SK-N-SH (cell line): ENCODE measurements around the gene NREP. TPM values are rescaled to one million over a fixed set of nuclear protein-coding genes. Genes with fewer than 3 reads are reported as not detected.

ENCODE experiments used
- CTCF ChIA-PET: fragments of 300-600, 350-600 bp; formaldehyde crosslinking; extraction: SDS; loops from one replicate; lab custom pipeline; 2021; lab: Yijun Ruan, JAX
- POLR2A ChIA-PET: fragments of 350-600 bp; sonication (Branson Sonifier 250); formaldehyde crosslinking; extraction: SDS; loops from one replicate; lab custom pipeline; 2020; ENCODE audit warnings: antibody characterized with exemption, inconsistent platforms; lab: Yijun Ruan, JAX
- DNase-seq: peaks from one replicate; pipeline ENCODE4 v3.0.0; 2012
- H2AFZ ChIP-seq: fragments of 200-600 bp; sonication (generic); 2 replicates; pipeline ENCODE4 v1.8.1; 2016; ENCODE audit warnings: antibody characterized with exemption, mild to moderate bottlenecking, low read depth
- H3F3A ChIP-seq: fragments of 200-600 bp; sonication (generic); replicated peaks from 2 replicates; pipeline ENCODE3; 2016; ENCODE audit warnings: antibody characterized with exemption, mild to moderate bottlenecking; ENCODE audit not compliant: insufficient read depth
- H3K27ac ChIP-seq, 2 experiments: fragments of 200-500 bp in 1 of 2; fragments of 200-600 bp in 1 of 2; sonication (Bioruptor generic) in 1 of 2; sonication (generic), shearing (Covaris generic) in 1 of 2; 2 replicates each; pipeline versions ENCODE4 v1.5.1 to v1.6.1; 2014 to 2016; ENCODE audit warnings: low read depth in 2 of 2, inconsistent platforms in 1 of 2, low read length in 1 of 2, mild to moderate bottlenecking in 1 of 2, mixed read lengths in 1 of 2
- H3K27me3 ChIP-seq: fragments of 200-600 bp; sonication (generic), shearing (Covaris generic); 2 replicates; pipeline ENCODE4 v1.6.1; 2016; ENCODE audit warnings: mixed run types; ENCODE audit not compliant: insufficient read depth
- H3K36me3 ChIP-seq, 2 experiments: fragments of 200-500 bp in 1 of 2; fragments of 200-600 bp in 1 of 2; sonication (Bioruptor generic) in 1 of 2; sonication (generic) in 1 of 2; replicated peaks in 1 of 2; 2 replicates each; pipeline versions ENCODE3 to v1.5.1; 2014 to 2016; ENCODE audit warnings: low read length in 1 of 2, mild to moderate bottlenecking in 1 of 2; ENCODE audit not compliant: insufficient read depth in 2 of 2, control insufficient read depth in 1 of 2
- H3K4me1 ChIP-seq, 2 experiments: fragments of 200-500 bp in 1 of 2; fragments of 200-600 bp in 1 of 2; sonication (Bioruptor generic) in 1 of 2; sonication (generic), shearing (Covaris generic) in 1 of 2; 2 replicates each; pipeline versions ENCODE4 v1.5.1 to v1.6.1; 2014 to 2016; ENCODE audit warnings: low read depth in 1 of 2, low read length in 1 of 2, mixed run types in 1 of 2; ENCODE audit not compliant: insufficient read depth in 2 of 2, control insufficient read depth in 1 of 2
- H3K4me2 ChIP-seq: fragments of 200-600 bp; sonication (generic), shearing (Covaris generic); 2 replicates; pipeline ENCODE4 v1.6.1; 2017; ENCODE audit warnings: mixed run types
- H3K4me3 ChIP-seq, 2 experiments: fragments of 200-500 bp in 1 of 2; fragments of 200-600 bp in 1 of 2; sonication (Bioruptor generic) in 1 of 2; sonication (generic), shearing (Covaris generic) in 1 of 2; 2 replicates each; pipeline versions ENCODE4 v1.5.1 to v1.8.1; 2014 to 2016; ENCODE audit warnings: low read depth in 2 of 2, inconsistent platforms in 1 of 2, low read length in 1 of 2, mild to moderate bottlenecking in 1 of 2, mixed read lengths in 1 of 2, moderate library complexity in 1 of 2
- H3K79me2 ChIP-seq: fragments of 200-600 bp; sonication (generic); 2 replicates; pipeline ENCODE4 v1.8.1; 2017; ENCODE audit warnings: mild to moderate bottlenecking; ENCODE audit not compliant: insufficient read depth
- H3K9ac ChIP-seq: fragments of 200-600 bp; sonication (generic); 2 replicates; pipeline ENCODE4 v1.6.1; 2017; ENCODE audit warnings: mixed run types
- H3K9me2 ChIP-seq: fragments of 200-600 bp; sonication (generic); 2 replicates; pipeline ENCODE4 v1.6.1; 2017; ENCODE audit warnings: mixed run types
- H3K9me3 ChIP-seq: fragments of 200-600 bp; sonication (generic); 2 replicates; pipeline ENCODE4 v1.6.1; 2017; ENCODE audit warnings: mixed run types, mild to moderate bottlenecking, moderate library complexity
- H4K20me1 ChIP-seq: fragments of 200-600 bp; sonication (generic); 2 replicates; pipeline ENCODE4 v1.6.1; 2017; ENCODE audit warnings: mild to moderate bottlenecking, mixed run types; ENCODE audit not compliant: insufficient read depth
- CHD2 ChIP-seq: fragments of 150-350 bp; IDR thresholded peaks from 2 replicates; pipeline ENCODE4 v1.6.1; 2018; ENCODE audit warnings: low read length; ENCODE audit not compliant: partially characterized antibody
- CTCF ChIP-seq: fragments of 200-600 bp; sonication (generic); IDR thresholded peaks from 2 replicates; pipeline ENCODE4 v1.6.1; 2017; ENCODE audit warnings: antibody characterized with exemption, mild to moderate bottlenecking, moderate library complexity
- ELF1 ChIP-seq: IDR thresholded peaks from 2 replicates; pipeline ENCODE4 v1.4.0; 2012
- EP300 ChIP-seq, 2 experiments: IDR thresholded peaks; 2 replicates each; pipeline versions ENCODE4 v1.4.0 to v1.6.1; 2012; ENCODE audit warnings: borderline replicate concordance in 1 of 2, low read depth in 1 of 2, low read length in 1 of 2
- EZH2phosphoT487 ChIP-seq: fragments of 200-600 bp; sonication (generic); IDR thresholded peaks from 2 replicates; pipeline ENCODE4 v1.6.1; 2017; ENCODE audit warnings: low read depth, mixed run types, mild to moderate bottlenecking, antibody characterized with exemption, moderate library complexity, borderline replicate concordance
- FOSL2 ChIP-seq: IDR thresholded peaks from 2 replicates; pipeline ENCODE4 v1.4.0; 2012; ENCODE audit warnings: low read depth, mild to moderate bottlenecking, moderate library complexity, borderline replicate concordance
- FOXJ3 ChIP-seq: sonication (generic); formaldehyde crosslinking; IDR thresholded peaks from 2 replicates; pipeline ENCODE4 v1.5.1; 2020; ENCODE audit warnings: mild to moderate bottlenecking, missing genetic modification reagents
- FOXM1 ChIP-seq: IDR thresholded peaks from 2 replicates; pipeline ENCODE4 v1.4.0; 2012; ENCODE audit warnings: low read depth, mild to moderate bottlenecking
- GABPA ChIP-seq: IDR thresholded peaks from 2 replicates; pipeline ENCODE4 v1.4.0; 2012; ENCODE audit warnings: low read depth, mild to moderate bottlenecking
- JUND ChIP-seq: IDR thresholded peaks from 2 replicates; pipeline ENCODE4 v1.4.0; 2012
- MXI1 ChIP-seq: IDR thresholded peaks from 2 replicates; pipeline ENCODE4 v1.6.1; 2012; ENCODE audit warnings: mild to moderate bottlenecking, low read depth, low read length, improper control_type of control experiment
- NFIC ChIP-seq: IDR thresholded peaks from 2 replicates; pipeline ENCODE4 v1.4.0; 2012; ENCODE audit warnings: borderline replicate concordance
- POLR2AphosphoS5 ChIP-seq: IDR thresholded peaks from 2 replicates; pipeline ENCODE4 v1.6.1; 2012; ENCODE audit warnings: low read depth, low read length
- REST ChIP-seq: IDR thresholded peaks from 2 replicates; pipeline ENCODE4 v1.6.1; 2012; ENCODE audit warnings: mild to moderate bottlenecking, low read depth, low read length, moderate library complexity
- RXRA ChIP-seq: IDR thresholded peaks from 2 replicates; pipeline ENCODE4 v1.4.0; 2012; ENCODE audit warnings: low read depth, mild to moderate bottlenecking, borderline replicate concordance
- SMC3 ChIP-seq: IDR thresholded peaks from 2 replicates; pipeline ENCODE4 v1.6.1; 2012; ENCODE audit warnings: low read depth, low read length, improper control_type of control experiment
- TAF1 ChIP-seq: IDR thresholded peaks from 2 replicates; pipeline ENCODE4 v1.6.1; 2012; ENCODE audit warnings: low read depth, mild to moderate bottlenecking, low read length, moderate library complexity, borderline replicate concordance
- TEAD4 ChIP-seq: IDR thresholded peaks from 2 replicates; pipeline ENCODE4 v1.4.0; 2012; ENCODE audit warnings: mild to moderate bottlenecking, borderline replicate concordance; ENCODE audit not compliant: insufficient read depth
- YY1 ChIP-seq: IDR thresholded peaks from 2 replicates; pipeline ENCODE4 v1.4.0; 2012; ENCODE audit warnings: low read depth, mild to moderate bottlenecking
- ZBTB33 ChIP-seq: IDR thresholded peaks from 2 replicates; pipeline ENCODE4 v1.4.0; 2012; ENCODE audit warnings: low read depth, borderline replicate concordance
- WGBS: methylation state at CpG from one replicate; pipeline ENCODE4 v1.1.6; 2017; ENCODE audit warnings: low lambda C conversion rate; 5-methylcytosine and 5-hydroxymethylcytosine counted together
- polyA plus RNA-seq, 3 experiments: library from polyadenylated mRNA; depleted of rRNA; stranded (reverse); fragments of >200 nt; gene quantifications; 2 replicates each; pipeline ENCODE4 v1.2.3, GENCODE V29; 2012

The NREP gene
- polyA plus RNA-seq, 1 of the 3 experiments (the other 2 are of a cell fraction), result 94.4 TPM

- DNase-seq, result no peak
- Histone ChIP-seq H4K20me1 (peaks cover 4% of the 10 kb centered on the region; the same call in 1 of the 2 replicates), H3K4me3 (no peak overlapping the region), H3K9me3 (no peaks in the 10 kb centered on the region), H3K79me2 (peaks cover 33% of the 10 kb centered on the region), H3K27me3 (no peaks in the 10 kb centered on the region), H3K27ac (no peak overlapping the region), H3K4me2 (no peak overlapping the region), H3K4me1 (peaks cover 10 to 34% of the 10 kb centered on the region in 2 experiments), H3K36me3 (peaks cover 68 to 78% of the 10 kb centered on the region in 2 experiments), H2AFZ (no peak overlapping the region), H3F3A (peaks cover 26% of the 10 kb centered on the region), H3K9me2 (no peaks in the 10 kb centered on the region), H3K9ac (no peak overlapping the region)
- TF ChIP-seq RXRA, result no peak
- no peak for TF ChIP-seq TEAD4
- no peak for TF ChIP-seq REST
- TF ChIP-seq FOXJ3, result no peak
- no peak for TF ChIP-seq EZH2phosphoT487
- TF ChIP-seq ELF1, result no peak
- no peak for TF ChIP-seq TAF1
- no peak for TF ChIP-seq EP300 (IDR thresholded peaks at IDR 0.05; ENCODE audit: borderline replicate concordance in 1 of 2, low read depth in 1 of 2, low read length in 1 of 2)
- TF ChIP-seq CHD2, result no peak
- TF ChIP-seq YY1, result no peak
- TF ChIP-seq NFIC, result no peak
- TF ChIP-seq MXI1, result no peak
- no peak for TF ChIP-seq POLR2AphosphoS5
- TF ChIP-seq SMC3, result no peak
- TF ChIP-seq GABPA, result no peak
- no peak for TF ChIP-seq CTCF
- no peak for TF ChIP-seq FOXM1
- TF ChIP-seq JUND, result no peak
- no peak for TF ChIP-seq FOSL2
- TF ChIP-seq ZBTB33, result no peak
- ChIA-PET POLR2A (no interaction called here), CTCF (no interaction called here)
- 92% methylated on average over 3 of the region's 3 CpGs for WGBS
Measured at GRCh38 chr5:111734597-111734996, 22.4 kb downstream of the NREP start.
